IMR-90 (cell line): ENCODE measurements around the gene OR51D1. TPM values are rescaled to one million over a fixed set of nuclear protein-coding genes. Genes with fewer than 3 reads are reported as not detected.

ENCODE experiments used
- ATAC-seq: fragments of 200-7000 bp; cut with Tn5 transposase; 2 replicates; pipeline ENCODE4 v1.9.1; 2020; ENCODE audit warnings: low read depth, mild to moderate bottlenecking, moderate library complexity
- BruUV-seq: library from RNA; stranded (reverse); fragments of 400-500 nt; replicated peaks from 2 replicates; lab custom pipeline; 2021; lab: Mats Ljungman, UMichigan
- CTCF ChIA-PET: fragments of 300-600 bp; formaldehyde crosslinking; extraction: SDS; loops from one replicate; lab custom pipeline; 2021; ENCODE audit warnings: antibody characterized with exemption; lab: Yijun Ruan, JAX
- POLR2A ChIA-PET: fragments of 300-600 bp; sonication (Branson Sonifier 250); formaldehyde crosslinking; loops from one replicate; lab custom pipeline; 2022; ENCODE audit warnings: antibody characterized with exemption; ENCODE audit not compliant: unreplicated experiment; lab: Charles Lee
- DNase-seq: peaks from one replicate; pipeline ENCODE4 v3.0.0; 2013
- H2AFZ ChIP-seq: replicated peaks from 2 replicates; pipeline ENCODE3; 2013; ENCODE audit warnings: low read length, mild to moderate bottlenecking; ENCODE audit not compliant: poor library complexity
- H2AK5ac ChIP-seq: 2 replicates; pipeline ENCODE4 v1.6.1; 2013; ENCODE audit warnings: low read depth, low read length, inconsistent platforms
- H2AK9ac ChIP-seq: replicated peaks from 2 replicates; pipeline ENCODE3; 2013; ENCODE audit warnings: mild to moderate bottlenecking, low read depth, low read length, moderate library complexity; ENCODE audit not compliant: poor library complexity
- H2BK120ac ChIP-seq: 2 replicates; pipeline ENCODE4 v1.6.1; 2013; ENCODE audit warnings: low read depth, low read length, inconsistent platforms
- H2BK15ac ChIP-seq: 3 replicates; pipeline ENCODE4 v1.6.1; 2013; ENCODE audit warnings: low read depth, low read length, inconsistent platforms
- H2BK20ac ChIP-seq: 2 replicates; pipeline ENCODE4 v1.6.1; 2013; ENCODE audit warnings: low read depth, mild to moderate bottlenecking, inconsistent platforms, low read length, moderate library complexity
- H2BK5ac ChIP-seq: 2 replicates; pipeline ENCODE4 v1.6.1; 2013; ENCODE audit warnings: mild to moderate bottlenecking, low read depth, low read length, inconsistent platforms; ENCODE audit not compliant: poor library complexity, severe bottlenecking
- H3K14ac ChIP-seq: replicated peaks from 2 replicates; pipeline ENCODE4 v1.6.1; 2013; ENCODE audit warnings: low read depth, low read length, inconsistent platforms
- H3K18ac ChIP-seq: 2 replicates; pipeline ENCODE4 v1.6.1; 2013; ENCODE audit warnings: low read depth, low read length, control low read depth
- H3K23ac ChIP-seq: 2 replicates; pipeline ENCODE4 v1.6.1; 2013; ENCODE audit warnings: low read depth, low read length, inconsistent platforms
- H3K27ac ChIP-seq: 2 replicates; pipeline ENCODE4 v1.5.1; 2013; ENCODE audit warnings: mild to moderate bottlenecking, control low read depth, low read length; ENCODE audit not compliant: insufficient read depth
- H3K27me3 ChIP-seq: 2 replicates; pipeline ENCODE4 v1.6.1; 2013; ENCODE audit warnings: low read length; ENCODE audit not compliant: control insufficient read depth, insufficient read depth
- H3K36me3 ChIP-seq: 2 replicates; pipeline ENCODE4 v1.6.1; 2013; ENCODE audit warnings: low read length, mixed read lengths; ENCODE audit not compliant: control insufficient read depth, insufficient read depth
- H3K4ac ChIP-seq: 2 replicates; pipeline ENCODE4 v1.6.1; 2013; ENCODE audit warnings: low read depth, low read length, inconsistent platforms
- H3K4me1 ChIP-seq: 2 replicates; pipeline ENCODE4 v1.6.1; 2013; ENCODE audit warnings: low read length, mixed read lengths; ENCODE audit not compliant: control insufficient read depth, insufficient read depth
- H3K4me2 ChIP-seq: 2 replicates; pipeline ENCODE4 v1.6.1; 2013; ENCODE audit warnings: low read depth, mild to moderate bottlenecking, control low read depth, low read length, moderate library complexity
- H3K4me3 ChIP-seq: 2 replicates; pipeline ENCODE4 v1.5.1; 2013; ENCODE audit warnings: low read depth, mild to moderate bottlenecking, control low read depth, low read length, moderate library complexity; ENCODE audit not compliant: insufficient read depth
- H3K56ac ChIP-seq: 2 replicates; pipeline ENCODE4 v1.6.1; 2013; ENCODE audit warnings: low read length, inconsistent platforms; ENCODE audit not compliant: insufficient read depth; ENCODE audit errors: extremely low read depth
- H3K79me1 ChIP-seq, 2 experiments: 2 replicates each; pipeline ENCODE4 v1.6.1; 2013; ENCODE audit warnings: low read length in 2 of 2, inconsistent platforms in 1 of 2, low read depth in 1 of 2
- H3K9ac ChIP-seq: 2 replicates; pipeline ENCODE4 v1.6.1; 2013; ENCODE audit warnings: low read depth, low read length, control low read depth
- H3K9me1 ChIP-seq: 2 replicates; pipeline ENCODE4 v1.6.1; 2013; ENCODE audit warnings: low read length, inconsistent platforms; ENCODE audit not compliant: insufficient read depth
- H3K9me3 ChIP-seq: 2 replicates; pipeline ENCODE4 v1.6.1; 2013; ENCODE audit warnings: low read length; ENCODE audit not compliant: control insufficient read depth, insufficient read depth
- H4K20me1 ChIP-seq: 2 replicates; pipeline ENCODE4 v1.6.1; 2013; ENCODE audit warnings: low read length, inconsistent platforms; ENCODE audit not compliant: insufficient read depth
- H4K5ac ChIP-seq: 2 replicates; pipeline ENCODE4 v1.6.1; 2013; ENCODE audit warnings: mild to moderate bottlenecking, low read depth, low read length, control low read depth
- H4K8ac ChIP-seq, 2 experiments: 2 replicates each; pipeline ENCODE4 v1.6.1; 2013; ENCODE audit warnings: low read depth in 2 of 2, low read length in 2 of 2, control low read depth in 1 of 2, inconsistent platforms in 1 of 2
- H4K91ac ChIP-seq: 2 replicates; pipeline ENCODE4 v1.6.1; 2013; ENCODE audit warnings: low read depth, low read length, inconsistent platforms; ENCODE audit not compliant: insufficient read depth
- FOS ChIP-seq: fragments of 150-350 bp; IDR thresholded peaks from 2 replicates; pipeline ENCODE4 v1.6.1; 2016; ENCODE audit warnings: low read depth, low read length
- WGBS, 2 experiments: methylation state at CpG; one replicate each; pipeline versions ENCODE4 v1.1.5 to v1.1.7; 2013; ENCODE audit warnings: missing lambda C conversion rate in 2 of 2; ENCODE audit not compliant: insufficient read length in 1 of 2; ENCODE audit errors: extremely low coverage in 2 of 2; 5-methylcytosine and 5-hydroxymethylcytosine counted together
- dilution Hi-C: fragments of 300-500 bp; cut with HindIII; formaldehyde crosslinking; loops from one replicate; pipeline ENCODE4 v1.14.3; 2018; ENCODE audit warnings: low sequenced_read_pairs; ENCODE audit not compliant: unreplicated experiment
- in situ Hi-C: fragments of 300-500 bp; cut with MboI; formaldehyde crosslinking; loops from 3 replicates; pipeline ENCODE4 v1.14.3; 2019; ENCODE audit warnings: low sequenced_read_pairs, inconsistent platforms, mixed read lengths
- intact Hi-C: fragments of 100-400 bp; cut with micrococcal nuclease; formaldehyde crosslinking; loops from 2 replicates; pipeline ENCODE4 v1.10.0; 2022
- polyA plus RNA-seq, 3 experiments: library from polyadenylated mRNA; depleted of rRNA; stranded (reverse); fragments of >200 nt; gene quantifications; 2 replicates each; pipeline ENCODE4 v1.2.3, GENCODE V29; 2012; ENCODE audit warnings: low replicate concordance in 1 of 3
- total RNA-seq: library from RNA; depleted of rRNA; stranded (reverse); fragments of >200 nt; gene quantifications from 2 replicates; pipeline ENCODE4 v1.2.3, GENCODE V29; 2012

Gene OR51D1
- total and polyA plus RNA-seq, 2 of the 4 experiments (the other 2 are of a cell fraction): not detected

GRCh38 chr11:4644233-4644632 lies 7.0 kb downstream of the OR51D1 start:
- H2AK5ac ChIP-seq: no peak overlapping the region
- no peak overlapping the region for H3K4ac ChIP-seq
- H3K18ac ChIP-seq: no peak overlapping the region
- no peaks in the 10 kb centered on the region for H3K79me1 ChIP-seq
- no peaks in the 10 kb centered on the region for H3K27me3 ChIP-seq
- ChIA-PET POLR2A (no interaction called here), CTCF (no interaction called here)
- no peak overlapping the region for H2BK120ac ChIP-seq
- no peak overlapping the region for H4K8ac ChIP-seq
- no TSS peak for BruUV-seq
- TF ChIP-seq FOS: no peak
- DNase-seq: no peak
- H2AK9ac ChIP-seq: no peak overlapping the region
- H3K23ac ChIP-seq: no peak overlapping the region
- WGBS, 2 experiments: no CpG with 5 or more reads among the region's 4 CpGs
- H3K4me1 ChIP-seq: no peaks in the 10 kb centered on the region
- H3K4me2 ChIP-seq: no peak overlapping the region
- no peaks in the 10 kb centered on the region for H3K9me1 ChIP-seq
- no peaks in the 10 kb centered on the region for H3K9me3 ChIP-seq
- H4K20me1 ChIP-seq: no peaks in the 10 kb centered on the region
- no peak overlapping the region for H3K4me3 ChIP-seq
- H2BK5ac ChIP-seq: no peak overlapping the region
- no peak overlapping the region for H3K27ac ChIP-seq
- no peak overlapping the region for H2AFZ ChIP-seq
- in situ Hi-C loops: no loop called here
- no peak overlapping the region for H4K91ac ChIP-seq
- no peaks in the 10 kb centered on the region for H3K36me3 ChIP-seq
- no peak overlapping the region for H2BK15ac ChIP-seq
- dilution Hi-C loops: no loop called here
- no peak overlapping the region for H3K56ac ChIP-seq
- no peak overlapping the region for H4K5ac ChIP-seq
- intact Hi-C loops: no loop called here
- no peak overlapping the region for H3K14ac ChIP-seq
- no peak for ATAC-seq
- H2BK20ac ChIP-seq: no peak overlapping the region
- no peak overlapping the region for H3K9ac ChIP-seq
